NCI-H526 (cell line): ENCODE data around the gene PDE3A.
"Not testable (repeated sequence)": the region's sequence is repeated elsewhere in the genome, so short reads cannot be mapped to it uniquely, and the experiment has no call there.

Experiments used
- DNase-seq, 2 experiments: peaks; one replicate each; lab custom pipeline; 2025; lab: John Stamatoyannopoulos, UW

Gene PDE3A

GRCh38 chr12:20368114-20368650 is at the start of gene PDE3A:
Gene PDE3A, plus strand, starts transcription at chr12:20368537. Its CDS starts 748 bp downstream, at chr12:20369285.
- no peak for DNase-seq

DNA sequence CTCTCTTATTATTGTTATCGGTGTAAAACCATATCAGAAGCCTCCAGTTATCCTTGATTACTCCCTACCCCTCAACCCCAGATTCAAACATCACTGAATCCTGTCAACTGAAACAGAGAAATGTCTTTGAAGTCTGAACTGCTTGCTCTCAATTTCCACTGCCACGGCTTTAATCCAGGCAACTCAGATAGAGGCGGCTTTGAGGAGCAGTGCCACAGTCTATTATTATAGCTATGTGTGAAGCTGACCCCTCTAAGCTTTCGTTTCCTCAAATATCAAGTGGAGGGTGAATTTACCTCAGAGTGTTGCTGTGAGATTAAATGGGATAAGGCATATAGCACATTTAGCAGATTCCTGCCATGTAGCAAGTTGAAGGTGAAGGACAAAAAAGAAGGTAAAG is 49.0 kb upstream of the PDE3A start:
- DNase-seq, result no peak

DNA sequence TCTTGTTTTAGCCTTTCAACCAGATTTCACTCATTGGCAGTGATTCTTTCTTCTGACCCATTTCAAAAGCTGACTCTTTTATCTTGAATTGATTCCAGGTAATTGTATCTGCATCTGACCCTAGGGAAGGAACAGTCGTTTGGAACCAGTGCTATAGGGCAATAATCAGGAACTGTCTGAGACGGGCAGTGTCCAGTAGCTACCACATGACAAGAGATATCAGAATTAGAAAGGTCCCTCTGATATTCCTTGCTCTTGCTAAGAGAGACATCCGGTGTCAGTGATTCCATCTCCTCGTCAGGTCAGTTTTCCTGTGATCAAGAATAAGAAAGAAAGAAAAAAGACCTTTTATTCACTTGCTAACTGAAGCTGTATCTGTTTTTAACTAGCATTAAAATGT is 47.8 kb upstream of the PDE3A start:
- DNase-seq, result no peak

GRCh38 chr12:20330826-20331505 is 37.4 kb upstream of the PDE3A start:
- not testable (repeated sequence) for DNase-seq

DNA sequence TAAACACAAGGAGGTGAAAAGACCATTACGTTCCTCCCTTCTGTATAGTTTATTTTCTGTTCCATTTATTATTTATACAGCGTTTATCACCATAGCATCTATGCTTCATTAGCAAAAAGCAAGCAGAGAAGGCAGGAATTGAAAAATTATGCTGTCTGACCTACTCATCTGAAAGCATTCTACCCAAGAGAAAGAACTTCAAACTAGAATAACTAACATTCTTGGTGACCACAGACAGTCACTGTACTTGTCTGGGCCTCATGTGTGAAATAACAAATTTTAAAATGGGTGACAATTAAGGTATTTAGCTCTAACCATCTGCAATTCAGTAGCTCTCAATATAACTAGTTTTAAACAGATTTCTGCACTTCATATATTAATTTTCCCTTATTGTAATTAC is 29.3 kb upstream of the PDE3A start:
- DNase-seq, result no peak

GRCh38 chr12:20342111-20342510 is 26.2 kb upstream of the PDE3A start:
- no peak for DNase-seq

GRCh38 chr12:20345866-20346265 is 22.5 kb upstream of the PDE3A start:
- no peak for DNase-seq

GRCh38 chr12:20350026-20350425 is 18.3 kb upstream of the PDE3A start:
- DNase-seq, result no peak

- no peak for DNase-seq
These were observed 17.8 kb upstream of the PDE3A start for GRCh38 chr12:20350495-20350894.

- DNase-seq, result no peak
These were observed 16.9 kb upstream of the PDE3A start for GRCh38 chr12:20351406-20351805.

- DNase-seq, result no peak
These were observed 12.3 kb upstream of the PDE3A start for GRCh38 chr12:20356048-20356447.

DNA sequence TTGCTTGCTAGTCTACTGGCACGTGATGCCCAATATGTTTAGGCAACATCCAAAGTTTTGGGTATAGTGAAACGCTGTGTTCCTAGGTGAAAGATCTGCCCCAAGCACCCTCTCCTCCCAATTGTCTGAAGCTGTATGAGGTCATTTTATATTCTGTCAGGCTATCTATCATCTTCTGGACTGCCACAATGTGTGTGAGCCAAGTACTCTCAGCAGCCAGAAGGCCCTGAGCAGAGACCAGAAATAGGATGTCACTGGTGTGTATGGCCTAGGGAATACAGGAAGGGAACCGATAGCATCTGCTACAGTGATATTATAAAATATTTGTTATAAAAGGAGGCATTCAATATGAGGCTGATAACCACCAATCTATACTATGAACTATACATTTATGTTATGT is 7.9 kb upstream of the PDE3A start:
- no peak for DNase-seq

DNA sequence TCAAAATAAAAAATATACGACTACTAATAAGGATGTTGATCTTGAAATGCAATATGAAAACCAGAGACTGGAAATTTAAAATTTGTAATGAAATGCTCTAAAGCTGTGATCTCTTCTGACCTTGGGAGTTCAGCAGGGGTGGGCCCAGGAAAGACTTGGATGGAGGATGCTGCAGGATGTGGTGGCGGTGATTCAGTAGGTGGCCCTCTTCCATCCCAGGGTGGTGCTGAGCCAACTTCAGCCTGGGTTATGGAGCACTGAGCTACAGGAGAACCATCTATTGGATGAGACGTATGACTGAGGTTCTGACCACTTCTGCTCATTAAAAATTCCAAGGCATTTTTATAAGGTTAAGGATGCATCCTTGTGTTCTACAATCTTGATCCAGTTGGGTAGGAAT is 6.9 kb upstream of the PDE3A start:
- no peak for DNase-seq

- no peak for DNase-seq
These were observed 3.8 kb upstream of the PDE3A start for GRCh38 chr12:20364501-20364900.

DNA sequence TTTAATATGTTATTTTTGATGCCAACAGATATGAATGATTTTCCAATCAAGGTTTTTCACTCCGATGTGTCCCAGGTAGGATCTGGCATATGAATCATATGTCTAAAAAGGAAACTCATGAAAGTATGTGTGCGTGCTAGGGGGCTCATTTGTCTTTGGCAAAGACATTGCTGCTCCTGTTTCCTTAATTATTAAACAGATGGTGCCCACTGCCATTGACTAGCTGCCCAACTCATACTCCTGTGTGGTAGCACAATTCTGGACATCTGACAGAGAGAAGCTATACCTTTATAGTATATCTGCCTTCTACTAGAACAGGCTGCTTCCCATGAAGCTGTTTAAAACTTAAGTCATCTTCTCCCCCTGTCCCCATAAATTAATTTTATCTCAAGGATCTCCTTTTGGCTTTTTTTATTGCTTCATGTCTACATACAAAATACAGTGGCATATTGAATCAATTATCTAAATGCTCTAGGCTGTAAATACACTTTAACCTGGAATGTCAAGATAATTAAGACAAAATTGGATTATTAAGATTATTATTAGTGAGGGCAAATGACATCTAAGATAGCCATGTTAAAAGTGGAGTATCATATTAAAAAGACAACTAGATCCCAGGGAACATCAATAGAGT is 1.4 kb upstream of the PDE3A start:
- no peak for DNase-seq

DNA sequence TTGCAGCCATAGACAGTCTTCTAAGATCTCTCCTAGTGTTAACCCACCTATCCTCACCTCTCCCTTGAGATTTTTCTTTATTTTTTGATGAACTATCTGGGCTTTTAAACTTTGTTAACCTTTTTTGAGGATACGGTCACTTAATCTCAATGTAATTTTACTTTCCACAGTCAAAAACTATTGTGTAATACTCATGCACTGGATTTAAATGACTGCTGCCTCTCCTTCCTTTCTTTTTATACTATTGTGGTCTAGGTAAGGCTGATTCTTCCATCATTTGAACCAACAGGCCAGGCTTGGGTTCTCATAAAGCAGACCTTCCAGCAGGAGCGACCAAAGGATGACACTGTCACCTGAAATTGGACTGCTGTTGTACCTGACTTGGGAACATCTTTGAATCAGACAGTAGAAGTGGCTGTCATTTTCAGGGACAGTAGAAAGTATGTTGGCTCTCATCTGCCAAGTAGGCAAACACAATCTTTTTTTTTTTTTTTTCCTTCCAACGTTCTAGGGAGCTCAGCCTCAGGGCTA is 689 bp upstream of the PDE3A start:
- no peak for DNase-seq

- no peak for DNase-seq
These were observed 441 bp downstream of the PDE3A start for GRCh38 chr12:20368651-20369304.

DNA sequence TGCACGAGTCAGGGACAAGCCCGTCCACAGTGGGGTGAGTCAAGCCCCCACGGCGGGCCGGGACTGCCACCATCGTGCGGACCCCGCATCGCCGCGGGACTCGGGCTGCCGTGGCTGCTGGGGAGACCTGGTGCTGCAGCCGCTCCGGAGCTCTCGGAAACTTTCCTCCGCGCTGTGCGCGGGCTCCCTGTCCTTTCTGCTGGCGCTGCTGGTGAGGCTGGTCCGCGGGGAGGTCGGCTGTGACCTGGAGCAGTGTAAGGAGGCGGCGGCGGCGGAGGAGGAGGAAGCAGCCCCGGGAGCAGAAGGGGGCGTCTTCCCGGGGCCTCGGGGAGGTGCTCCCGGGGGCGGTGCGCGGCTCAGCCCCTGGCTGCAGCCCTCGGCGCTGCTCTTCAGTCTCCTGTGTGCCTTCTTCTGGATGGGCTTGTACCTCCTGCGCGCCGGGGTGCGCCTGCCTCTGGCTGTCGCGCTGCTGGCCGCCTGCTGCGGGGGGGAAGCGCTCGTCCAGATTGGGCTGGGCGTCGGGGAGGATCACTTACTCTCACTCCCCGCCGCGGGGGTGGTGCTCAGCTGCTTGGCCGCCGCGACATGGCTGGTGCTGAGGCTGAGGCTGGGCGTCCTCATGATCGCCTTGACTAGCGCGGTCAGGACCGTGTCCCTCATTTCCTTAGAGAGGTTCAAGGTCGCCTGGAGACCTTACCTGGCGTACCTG is 1.1 kb downstream of the PDE3A start:
- no peak for DNase-seq

DNA sequence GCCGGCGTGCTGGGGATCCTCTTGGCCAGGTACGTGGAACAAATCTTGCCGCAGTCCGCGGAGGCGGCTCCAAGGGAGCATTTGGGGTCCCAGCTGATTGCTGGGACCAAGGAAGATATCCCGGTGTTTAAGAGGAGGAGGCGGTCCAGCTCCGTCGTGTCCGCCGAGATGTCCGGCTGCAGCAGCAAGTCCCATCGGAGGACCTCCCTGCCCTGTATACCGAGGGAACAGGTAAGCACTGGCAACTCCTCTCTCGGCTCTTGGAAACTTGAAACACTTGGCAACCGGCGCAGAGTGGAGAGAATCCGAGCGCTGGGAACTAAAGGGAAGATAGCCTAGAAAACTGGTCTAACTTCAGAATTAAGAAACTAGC is 1.7 kb downstream of the PDE3A start:
- no peak for DNase-seq

DNA sequence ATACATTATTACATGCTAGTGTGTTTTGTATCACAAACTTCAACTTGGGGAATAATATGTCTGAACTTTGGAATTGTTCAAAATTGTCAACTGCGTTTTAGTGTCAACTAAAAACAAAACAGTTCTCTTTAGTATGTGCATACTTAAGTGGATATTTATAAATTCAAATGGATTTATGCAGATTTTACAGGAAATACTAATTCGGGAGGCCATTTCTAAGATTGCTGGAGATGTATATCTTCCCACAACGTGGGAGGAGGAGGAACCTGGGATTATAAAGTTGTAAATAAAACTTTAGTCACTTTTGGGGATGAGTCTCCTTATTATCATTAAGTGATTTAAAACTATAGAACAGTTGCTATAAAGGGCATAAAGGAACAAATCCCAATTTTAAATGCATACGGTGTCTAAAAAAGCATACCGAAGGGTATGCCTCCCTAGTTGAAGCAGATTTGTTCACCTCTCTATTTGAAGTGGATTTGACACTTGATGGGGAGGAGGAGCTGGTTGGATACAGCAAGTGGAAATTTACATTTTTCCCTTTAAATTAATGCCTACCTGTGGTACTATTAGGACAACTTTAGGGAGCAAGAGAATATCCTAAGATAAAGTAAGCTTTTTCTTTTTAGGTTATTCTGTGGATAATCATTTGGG is 2.7 kb downstream of the PDE3A start:
- no peak for DNase-seq

- DNase-seq, result no peak
These were observed 4.2 kb downstream of the PDE3A start for GRCh38 chr12:20372326-20373096.
